ENCODE measurements around the gene CBR4. TPM values are rescaled to one million over a fixed set of nuclear protein-coding genes. Genes with fewer than 3 reads are reported as not detected.

CBR4 gene
- total and polyA plus RNA-seq, 2 donors (not counting 3 experiments of a cell fraction or from before 2014, with no cell fraction given) = 4.8 to 26.3 TPM

DNA sequence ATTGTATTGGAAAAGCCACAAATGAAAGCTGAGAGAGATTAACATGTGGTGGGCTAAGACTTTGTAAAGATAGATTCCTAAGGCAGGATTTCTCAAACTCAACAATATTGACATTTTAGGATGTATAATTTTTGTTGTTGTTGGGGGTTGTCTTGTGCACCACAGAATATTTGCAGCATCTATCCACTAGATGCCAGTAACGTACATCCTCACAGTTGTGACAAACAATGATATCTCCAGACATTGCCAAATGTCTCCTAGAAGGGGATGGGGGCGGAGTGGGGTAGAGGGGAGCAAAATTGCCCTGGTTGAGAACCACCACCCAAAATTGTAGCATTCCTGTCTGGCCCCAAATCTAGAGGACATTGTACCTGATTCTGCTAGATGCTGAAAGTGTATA, 14.7 kb upstream of the CBR4 start:
- ChIA-PET CTCF (interaction anchor here (0.7 to 3.4 kb wide), 28 partner anchors 11 to 541 kb away, joined by 3 to 25 read pairs (median 4); partner anchors contain the start of gene CBR4), POLR2A (interaction anchor here (0.6 kb wide), 1 partner anchor 15 kb away, joined by 3 read pairs; the partner anchor contains the start of gene CBR4)
- peak; percentile 89 for FAIRE-seq

DNA sequence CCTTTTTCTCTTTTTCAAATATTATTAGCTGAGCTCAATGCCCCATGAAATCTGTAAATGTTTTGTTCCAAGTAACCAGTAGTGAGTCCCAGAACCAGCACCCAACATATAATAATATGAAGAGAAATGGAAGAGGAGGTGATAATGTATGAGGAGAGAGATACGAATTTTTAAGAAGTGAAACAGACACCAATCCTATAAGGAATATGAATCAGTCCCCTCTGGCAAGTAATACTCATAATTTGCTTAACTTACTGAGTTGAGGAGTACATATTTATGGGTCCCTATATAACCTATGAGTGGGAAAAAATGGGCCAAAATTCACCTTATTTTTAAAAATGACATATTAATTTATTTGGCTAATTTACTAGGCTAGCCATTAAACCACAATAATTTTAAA, 8.4 kb upstream of the CBR4 start:
- DNase-seq (ENCODE audit: low read depth, low spot score) = no peak
- intact Hi-C loops (cut with micrococcal nuclease) (no loop called here), dilution Hi-C loops (cut with MboI; ENCODE audit: extremely low pct_ligation_motif_present, low sequenced_read_pairs) (no loop called here)
- ChIA-PET POLR2A (no interaction called here), CTCF (no interaction called here)
- Histone ChIP-seq H3K9ac (replicated peaks; ENCODE audit: extremely low read depth, insufficient read depth, low read length) (no peak overlapping the region), H3K27ac (ENCODE audit: insufficient read depth, low read depth, low read length) (no peak overlapping the region), H3K9me1 (replicated peaks; ENCODE audit: control insufficient read depth, extremely low read depth, insufficient read depth, low read length) (no peaks in the 10 kb centered on the region), H3K9me3 (replicated peaks; ENCODE audit: control insufficient read depth, insufficient read depth, low read length) (no peaks in the 10 kb centered on the region), H3K4me2 (ENCODE audit: insufficient read depth, low read length) (no peak overlapping the region), H4K20me1 (replicated peaks; ENCODE audit: control insufficient read depth, extremely low read depth, insufficient read depth, low read length) (no peaks in the 10 kb centered on the region), H3K27me3 (ENCODE audit: control insufficient read depth in 2 of 2, insufficient read depth in 2 of 2, low read length in 2 of 2) (no peaks in the 10 kb centered on the region), H3K4me3 (replicated peaks in 1 of 3; ENCODE audit: insufficient read depth in 1 of 3, low read depth in 1 of 3, low read length in 3 of 3) (no peak overlapping the region), H3K79me2 (ENCODE audit: control insufficient read depth, insufficient read depth, low read length) (no peaks in the 10 kb centered on the region), H3K4me1 (ENCODE audit: control insufficient read depth, extremely low read depth, insufficient read depth, low read length) (no peaks in the 10 kb centered on the region), H3K36me3 (ENCODE audit: control insufficient read depth in 2 of 2, extremely low read depth in 1 of 2, insufficient read depth in 2 of 2, low read length in 2 of 2) (no peaks in the 10 kb centered on the region), H2AFZ (ENCODE audit: low read depth, low read length) (no peak overlapping the region)
- no peak for FAIRE-seq
- BruUV-seq (replicated peaks) = no TSS peak
- TF ChIP-seq POLR2A (IDR thresholded peaks at IDR 0.05; ENCODE audit: low read depth, low read length) (no peak), MYC (IDR thresholded peaks at IDR 0.05; ENCODE audit: low read depth, low read length) (no peak), JUN (IDR thresholded peaks at IDR 0.05; ENCODE audit: borderline replicate concordance, insufficient read depth, insufficient read length, low read depth) (no peak), GATA2 (IDR thresholded peaks at IDR 0.05; ENCODE audit: insufficient read depth, insufficient read length, low read depth, low read length) (no peak), FOS (IDR thresholded peaks at IDR 0.05; ENCODE audit: borderline replicate concordance, insufficient read depth, low read length) (no peak), EZH2 (IDR thresholded peaks at IDR 0.05; ENCODE audit: borderline replicate concordance, low read depth, low read length, severe bottlenecking) (no peak), POLR2AphosphoS5 (IDR thresholded peaks at IDR 0.05; ENCODE audit: insufficient read depth, low read depth, low read length) (no peak)
- TF ChIP-seq, protein P1, sequence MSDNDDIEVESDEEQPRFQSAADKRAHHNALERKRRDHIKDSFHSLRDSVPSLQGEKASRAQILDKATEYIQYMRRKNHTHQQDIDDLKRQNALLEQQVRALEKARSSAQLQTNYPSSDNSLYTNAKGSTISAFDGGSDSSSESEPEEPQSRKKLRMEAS (IDR thresholded peaks at IDR 0.05; ENCODE audit: insufficient read depth, insufficient read length) = no peak
- TF ChIP-seq, protein P2, sequence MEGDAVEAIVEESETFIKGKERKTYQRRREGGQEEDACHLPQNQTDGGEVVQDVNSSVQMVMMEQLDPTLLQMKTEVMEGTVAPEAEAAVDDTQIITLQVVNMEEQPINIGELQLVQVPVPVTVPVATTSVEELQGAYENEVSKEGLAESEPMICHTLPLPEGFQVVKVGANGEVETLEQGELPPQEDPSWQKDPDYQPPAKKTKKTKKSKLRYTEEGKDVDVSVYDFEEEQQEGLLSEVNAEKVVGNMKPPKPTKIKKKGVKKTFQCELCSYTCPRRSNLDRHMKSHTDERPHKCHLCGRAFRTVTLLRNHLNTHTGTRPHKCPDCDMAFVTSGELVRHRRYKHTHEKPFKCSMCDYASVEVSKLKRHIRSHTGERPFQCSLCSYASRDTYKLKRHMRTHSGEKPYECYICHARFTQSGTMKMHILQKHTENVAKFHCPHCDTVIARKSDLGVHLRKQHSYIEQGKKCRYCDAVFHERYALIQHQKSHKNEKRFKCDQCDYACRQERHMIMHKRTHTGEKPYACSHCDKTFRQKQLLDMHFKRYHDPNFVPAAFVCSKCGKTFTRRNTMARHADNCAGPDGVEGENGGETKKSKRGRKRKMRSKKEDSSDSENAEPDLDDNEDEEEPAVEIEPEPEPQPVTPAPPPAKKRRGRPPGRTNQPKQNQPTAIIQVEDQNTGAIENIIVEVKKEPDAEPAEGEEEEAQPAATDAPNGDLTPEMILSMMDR (IDR thresholded peaks at IDR 0.05; ENCODE audit: extremely low read depth in 1 of 2, insufficient read depth in 1 of 2, low read depth in 1 of 2, low read length in 2 of 2) = no peak

More for the DNA sequence above, 14.7 kb upstream of the CBR4 start:
- Histone ChIP-seq H3K27ac (ENCODE audit: insufficient read depth, low read depth, low read length) (no peak overlapping the region), H3K4me1 (ENCODE audit: control insufficient read depth, extremely low read depth, insufficient read depth, low read length) (no peaks in the 10 kb centered on the region), H3K9ac (replicated peaks; ENCODE audit: extremely low read depth, insufficient read depth, low read length) (no peak overlapping the region), H3K36me3 (ENCODE audit: control insufficient read depth in 2 of 2, extremely low read depth in 1 of 2, insufficient read depth in 2 of 2, low read length in 2 of 2) (no peaks in the 10 kb centered on the region), H3K4me3 (replicated peaks in 1 of 3; ENCODE audit: insufficient read depth in 1 of 3, low read depth in 1 of 3, low read length in 3 of 3) (no peak overlapping the region), H3K79me2 (ENCODE audit: control insufficient read depth, insufficient read depth, low read length) (no peaks in the 10 kb centered on the region), H3K9me3 (replicated peaks; ENCODE audit: control insufficient read depth, insufficient read depth, low read length) (no peaks in the 10 kb centered on the region), H3K27me3 (ENCODE audit: control insufficient read depth in 2 of 2, insufficient read depth in 2 of 2, low read length in 2 of 2) (no peaks in the 10 kb centered on the region), H4K20me1 (replicated peaks; ENCODE audit: control insufficient read depth, extremely low read depth, insufficient read depth, low read length) (no peaks in the 10 kb centered on the region), H3K4me2 (ENCODE audit: insufficient read depth, low read length) (no peak overlapping the region), H3K9me1 (replicated peaks; ENCODE audit: control insufficient read depth, extremely low read depth, insufficient read depth, low read length) (no peaks in the 10 kb centered on the region), H2AFZ (ENCODE audit: low read depth, low read length) (no peak overlapping the region)
- DNase-seq (ENCODE audit: low read depth, low spot score) = peak; percentile 68
- dilution Hi-C loops (cut with MboI; ENCODE audit: extremely low pct_ligation_motif_present, low sequenced_read_pairs) (loop anchor here (10.0 kb wide), 1 partner anchor 460 kb away; no protein-coding TSS in a partner anchor), intact Hi-C loops (cut with micrococcal nuclease) (loop anchor here (1.0 to 5.0 kb wide), 6 partner anchors 74 to 542 kb away; no protein-coding TSS in a partner anchor)
- TF ChIP-seq, protein P2 (IDR thresholded peaks at IDR 0.05; ENCODE audit: extremely low read depth in 1 of 2, insufficient read depth in 1 of 2, low read depth in 1 of 2, low read length in 2 of 2) = peak; percentile 51 to 57
- TF ChIP-seq GATA2 (IDR thresholded peaks at IDR 0.05; ENCODE audit: insufficient read depth, insufficient read length, low read depth, low read length) (no peak), JUN (IDR thresholded peaks at IDR 0.05; ENCODE audit: borderline replicate concordance, insufficient read depth, insufficient read length, low read depth) (no peak), MYC (IDR thresholded peaks at IDR 0.05; ENCODE audit: low read depth, low read length) (no peak)
- BruUV-seq (replicated peaks) = no TSS peak
